CD4-positive, alpha-beta T cell (primary cell): ENCODE measurements around the gene FBXL3. TPM values are rescaled to one million over a fixed set of nuclear protein-coding genes. Genes with fewer than 3 reads are reported as not detected.

Experiments used
- ATAC-seq: fragments of 200-7000 bp; cut with Tn5 transposase; one replicate; pipeline ENCODE4 v1.10.0; 2022; ENCODE audit warnings: mild to moderate bottlenecking; ENCODE audit not compliant: poor library complexity
- CTCF ChIA-PET: fragments of 350-600 bp; sonication (Branson Sonifier 250); formaldehyde crosslinking; loops from one replicate; lab custom pipeline; 2021; ENCODE audit warnings: antibody characterized with exemption, inconsistent platforms; lab: Charles Lee
- POLR2A ChIA-PET: fragments of 350-600 bp; sonication (Branson Sonifier 250); formaldehyde crosslinking; loops from one replicate; lab custom pipeline; 2021; ENCODE audit warnings: antibody characterized with exemption, inconsistent platforms; lab: Charles Lee
- DNase-seq, 14 experiments: peaks; one replicate each; pipeline ENCODE4 v3.0.0-alpha.2; 2013 to 2020; ENCODE audit warnings: mixed read lengths in 2 of 14
- H3K27ac ChIP-seq, 2 donors: one replicate each; pipeline versions ENCODE4 v1.5.1 to v1.7.0; 2013; ENCODE audit warnings: low read length in 2 of 2, low read depth in 1 of 2, mild to moderate bottlenecking in 1 of 2
- H3K27me3 ChIP-seq, 2 experiments: 1 replicate in 1 of 2; 2 replicates in 1 of 2; pipeline versions ENCODE4 v1.6.1 to v1.7.0; 2013; ENCODE audit warnings: low read length in 2 of 2, control low read depth in 1 of 2, mild to moderate bottlenecking in 1 of 2, moderate library complexity in 1 of 2; ENCODE audit not compliant: insufficient read depth in 2 of 2, control insufficient read depth in 1 of 2
- H3K36me3 ChIP-seq: one replicate; pipeline ENCODE4 v1.6.1; 2013; ENCODE audit warnings: low read length, control low read depth; ENCODE audit not compliant: insufficient read depth
- H3K4me1 ChIP-seq: one replicate; pipeline ENCODE4 v1.6.1; 2013; ENCODE audit warnings: low read length, control low read depth; ENCODE audit not compliant: insufficient read depth
- H3K4me3 ChIP-seq: one replicate; pipeline ENCODE4 v1.5.1; 2013; ENCODE audit warnings: mild to moderate bottlenecking, low read length, moderate library complexity
- H3K9me3 ChIP-seq, 2 experiments: 1 replicate in 1 of 2; 2 replicates in 1 of 2; pipeline versions ENCODE4 v1.6.1 to v1.7.0; 2013; ENCODE audit warnings: low read length in 2 of 2, mild to moderate bottlenecking in 2 of 2, control low read depth in 1 of 2, moderate library complexity in 1 of 2; ENCODE audit not compliant: control insufficient read depth in 1 of 2, insufficient read depth in 1 of 2
- H3K27ac Mint-ChIP-seq: one replicate; pipeline ENCODE4 v1.8.0; 2020; ENCODE audit warnings: mixed read lengths
- H3K27me3 Mint-ChIP-seq: one replicate; pipeline ENCODE4 v1.8.0; 2021; ENCODE audit warnings: mixed read lengths
- H3K36me3 Mint-ChIP-seq: one replicate; pipeline ENCODE4 v1.8.0; 2021; ENCODE audit warnings: low read depth, mixed read lengths
- H3K4me1 Mint-ChIP-seq: one replicate; pipeline ENCODE4 v1.8.0; 2021; ENCODE audit warnings: low read depth, mixed read lengths
- H3K4me3 Mint-ChIP-seq: one replicate; pipeline ENCODE4 v1.8.0; 2020; ENCODE audit warnings: mild to moderate bottlenecking, mixed read lengths
- H3K9me3 Mint-ChIP-seq: one replicate; pipeline ENCODE4 v1.8.0; 2020; ENCODE audit warnings: mixed read lengths
- intact Hi-C, 2 experiments: fragments of 100-400 bp; cut with DNase I in 1 of 2; cut with micrococcal nuclease in 1 of 2; formaldehyde crosslinking; loops; one replicate each; pipeline versions ENCODE4 v1.15.1 to v1.9.0; 2023 to 2025; cut with DNase I, micrococcal nuclease
- polyA plus RNA-seq, 2 donors: library from polyadenylated mRNA; unstranded; fragments of 120-200 nt; gene quantifications; one replicate each; pipeline ENCODE4 v1.2.1, GENCODE V29; 2013
- total RNA-seq, 174 experiments: library from RNA in 2 of 174; stranded (reverse) in 2 of 174; gene quantifications; one replicate each; pipeline ENCODE4 v1.2.3 and lab custom pipeline; 2021 to 2026
- TF ChIP-seq, protein P1 (sequence below): fragments of 200-600 bp; IDR thresholded peaks from one replicate; pipeline ENCODE4 v1.8.0; 2022; ENCODE audit warnings: antibody characterized with exemption, mild to moderate bottlenecking

FBXL3 gene
- total RNA-seq (10 to 100 TPM; 88.7 to 90.4 TPM), total RNA-seq (lab: John Stamatoyannopoulos, UW) (71.9 to 323 (median 192) reads per million in 172 experiments)
- 54.2 TPM for polyA plus RNA-seq (2013, experiment 1 of 2)
- polyA plus RNA-seq (2013, experiment 2 of 2), result 45.7 TPM

DNA sequence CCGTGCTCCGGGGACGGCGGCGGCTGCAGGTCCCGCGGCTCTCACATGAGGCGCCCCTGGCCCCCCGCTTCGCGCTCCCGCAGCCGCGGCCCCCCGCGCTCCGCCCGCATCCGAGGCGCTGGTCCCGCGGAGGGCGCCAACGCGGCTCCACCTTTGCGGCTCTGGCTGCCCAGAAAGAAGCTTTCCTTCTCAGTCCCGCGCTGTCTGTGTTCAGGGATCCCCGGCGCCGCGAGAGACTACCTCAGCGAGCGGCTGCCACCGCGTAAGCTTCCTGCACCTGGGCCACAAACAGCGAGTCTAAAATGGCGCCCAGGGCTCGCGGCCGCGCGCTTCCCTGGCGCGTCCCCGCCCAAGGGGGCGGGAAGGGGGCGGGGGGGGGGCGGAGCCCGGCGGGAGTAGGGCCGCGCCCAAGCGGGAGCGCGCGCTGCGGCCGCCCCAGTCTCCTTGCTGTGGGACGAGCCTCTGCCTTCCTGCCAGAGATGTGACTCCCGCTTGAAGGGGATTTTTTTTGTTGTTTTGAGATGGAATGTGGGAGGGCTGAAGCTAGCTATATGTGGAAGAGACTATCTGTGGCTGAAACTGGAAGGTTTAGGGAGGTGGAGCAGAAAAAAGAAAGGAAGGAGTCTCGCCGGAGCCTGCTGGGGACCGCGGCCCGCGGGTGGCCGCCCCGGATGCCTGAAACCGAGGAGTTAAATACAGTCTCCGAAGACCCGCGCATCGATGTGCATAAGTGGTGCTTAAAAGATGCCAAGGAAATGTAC lies at the start of gene FBXL3:
Gene FBXL3 (minus strand): TSS at position 299 of the 761 bp plus-strand sequence. CDS start 5,299 bp downstream, outside the sequence.
- H3K9me3 Mint-ChIP-seq, result no peaks in the 10 kb centered on the region
- intact Hi-C loops, result loop anchor here (2.0 to 10.0 kb wide), 6 partner anchors 34 to 1482 kb away; partner anchors contain the start of genes MYCBP2 (in 2 of the 2), SLAIN1 (in 2 of the 2), CLN5 (in 1 of the 2) and UCHL3 (in 1 of the 2)
- H3K4me1 Mint-ChIP-seq, result peaks cover 60% of the 10 kb centered on the region

DNA sequence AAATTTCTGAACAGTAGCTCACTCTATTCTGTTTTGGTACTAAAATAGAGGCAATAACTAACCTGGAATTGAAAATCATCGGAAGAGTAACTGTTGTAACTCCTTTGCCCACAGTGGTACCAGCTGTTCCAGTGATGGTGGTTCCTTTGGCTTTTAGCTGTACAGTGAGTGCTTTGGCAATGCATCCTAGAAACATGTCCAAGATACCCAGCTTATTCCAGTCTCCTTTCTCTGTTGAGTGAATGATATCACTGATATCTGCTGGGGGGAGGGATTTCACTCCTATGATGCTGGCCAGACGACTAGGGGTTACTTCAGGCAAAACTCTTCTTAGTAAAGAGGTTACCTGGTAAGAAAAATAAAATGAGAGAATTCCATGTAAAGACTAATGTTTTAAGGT lies 40.6 kb upstream of the FBXL3 start:
- ChIA-PET POLR2A (no interaction called here), CTCF (interaction anchor here (1.0 kb wide), 1 partner anchor 9 kb away, joined by 4 read pairs; no protein-coding TSS in a partner anchor)
- DNase-seq, result no peak
- no peaks in the 10 kb centered on the region for H3K27me3 ChIP-seq
- H3K27ac ChIP-seq, result no peak overlapping the region
- no peak overlapping the region for H3K4me3 ChIP-seq
- Mint-ChIP-seq H3K27ac (peak overlapping the region; percentile 44), H3K27me3 (no peaks in the 10 kb centered on the region), H3K36me3 (peaks cover 87% of the 10 kb centered on the region), H3K4me3 (no peak overlapping the region), H3K4me1 (no peaks in the 10 kb centered on the region), H3K9me3 (no peaks in the 10 kb centered on the region)
- TF ChIP-seq, protein P1, sequence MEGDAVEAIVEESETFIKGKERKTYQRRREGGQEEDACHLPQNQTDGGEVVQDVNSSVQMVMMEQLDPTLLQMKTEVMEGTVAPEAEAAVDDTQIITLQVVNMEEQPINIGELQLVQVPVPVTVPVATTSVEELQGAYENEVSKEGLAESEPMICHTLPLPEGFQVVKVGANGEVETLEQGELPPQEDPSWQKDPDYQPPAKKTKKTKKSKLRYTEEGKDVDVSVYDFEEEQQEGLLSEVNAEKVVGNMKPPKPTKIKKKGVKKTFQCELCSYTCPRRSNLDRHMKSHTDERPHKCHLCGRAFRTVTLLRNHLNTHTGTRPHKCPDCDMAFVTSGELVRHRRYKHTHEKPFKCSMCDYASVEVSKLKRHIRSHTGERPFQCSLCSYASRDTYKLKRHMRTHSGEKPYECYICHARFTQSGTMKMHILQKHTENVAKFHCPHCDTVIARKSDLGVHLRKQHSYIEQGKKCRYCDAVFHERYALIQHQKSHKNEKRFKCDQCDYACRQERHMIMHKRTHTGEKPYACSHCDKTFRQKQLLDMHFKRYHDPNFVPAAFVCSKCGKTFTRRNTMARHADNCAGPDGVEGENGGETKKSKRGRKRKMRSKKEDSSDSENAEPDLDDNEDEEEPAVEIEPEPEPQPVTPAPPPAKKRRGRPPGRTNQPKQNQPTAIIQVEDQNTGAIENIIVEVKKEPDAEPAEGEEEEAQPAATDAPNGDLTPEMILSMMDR, result no peak
- no peaks in the 10 kb centered on the region for H3K9me3 ChIP-seq
- no peaks in the 10 kb centered on the region for H3K4me1 ChIP-seq
- ATAC-seq, result no peak
- intact Hi-C loops, result loop anchor here in 1 of 2 experiments (10.0 kb wide), 1 partner anchor 197 kb away; no protein-coding TSS in a partner anchor
- H3K36me3 ChIP-seq, result peaks cover 76% of the 10 kb centered on the region

More for the DNA sequence above, at the start of gene FBXL3:
- Mint-ChIP-seq H3K27me3 (no peaks in the 10 kb centered on the region), H3K4me3 (peak within 1 kb of the TSS; percentile 100), H3K27ac (peak within 1 kb of the TSS; percentile 93), H3K36me3 (peaks cover 47% of the 10 kb centered on the region)
- ATAC-seq (peak; percentile 62), DNase-seq (peak; percentile 70 to 93 (median 81))
- Histone ChIP-seq H3K27ac (peak within 1 kb of the TSS; percentile 89 to 98), H3K4me1 (peaks cover 32% of the 10 kb centered on the region), H3K27me3 (no peaks in the 10 kb centered on the region), H3K36me3 (peaks cover 15% of the 10 kb centered on the region), H3K4me3 (peak within 1 kb of the TSS; percentile 90), H3K9me3 (no peaks in the 10 kb centered on the region)
- CTCF ChIA-PET, result interaction anchor here (0.8 to 3.1 kb wide), 7 partner anchors 11 to 140 kb away, joined by 3 to 14 read pairs (median 3); partner anchors contain the start of gene CLN5
- POLR2A ChIA-PET, result interaction anchor here (0.7 to 5.3 kb wide), 34 partner anchors 8 to 1700 kb away, joined by 3 to 211 read pairs (median 5); partner anchors contain the start of genes CLN5, COMMD6, KCTD12 and MYCBP2
- TF ChIP-seq, protein P1, result no peak

GRCh38 chr13:77065461-77066147 lies 38.6 kb upstream of the FBXL3 start:
- DNase-seq, result no peak
- no peaks in the 10 kb centered on the region for H3K9me3 ChIP-seq
- Mint-ChIP-seq H3K9me3 (no peaks in the 10 kb centered on the region), H3K4me3 (no peak overlapping the region), H3K36me3 (peaks cover 94% of the 10 kb centered on the region), H3K27ac (peak overlapping the region; percentile 27), H3K27me3 (no peaks in the 10 kb centered on the region), H3K4me1 (no peaks in the 10 kb centered on the region)
- TF ChIP-seq, protein P1, result no peak
- intact Hi-C loops, result loop anchor here in 1 of 2 experiments (10.0 kb wide), 1 partner anchor 199 kb away; no protein-coding TSS in a partner anchor
- H3K4me3 ChIP-seq, result no peak overlapping the region
- no peak overlapping the region for H3K27ac ChIP-seq
- CTCF ChIA-PET, result no interaction called here
- no peak for ATAC-seq
- H3K36me3 ChIP-seq, result peaks cover 87% of the 10 kb centered on the region
- H3K4me1 ChIP-seq, result no peaks in the 10 kb centered on the region
- POLR2A ChIA-PET, result interaction anchor here (0.6 kb wide), 1 partner anchor 40 kb away, joined by 4 read pairs; no protein-coding TSS in a partner anchor
- H3K27me3 ChIP-seq, result no peaks in the 10 kb centered on the region
